GM23338 (cell line): ENCODE data around the gene GNG4. TPM values are rescaled to one million over a fixed set of nuclear protein-coding genes. Genes with fewer than 3 reads are reported as not detected.

ENCODE experiments used
- ATAC-seq: fragments of 200-7000 bp; cut with Tn5 transposase; 3 replicates; pipeline ENCODE4 v1.9.1; 2020
- DNase-seq: peaks from one replicate; pipeline ENCODE4 v3.0.0-alpha.2; 2015; ENCODE audit warnings: low spot score
- H2AFZ ChIP-seq: fragments of 200-600 bp; sonication (generic); 2 replicates; pipeline ENCODE4 v1.8.0; 2016; ENCODE audit warnings: antibody characterized with exemption, mild to moderate bottlenecking, moderate library complexity
- H3F3A ChIP-seq: fragments of 200-600 bp; sonication (generic); replicated peaks from 2 replicates; pipeline ENCODE4 v1.8.0; 2017; ENCODE audit warnings: antibody characterized with exemption, mixed run types, low read depth
- H3K27ac ChIP-seq: fragments of 200-600 bp; sonication (generic); 2 replicates; pipeline ENCODE4 v1.6.1; 2016; ENCODE audit warnings: low read depth
- H3K27me3 ChIP-seq: fragments of 200-600 bp; sonication (generic); 2 replicates; pipeline ENCODE4 v1.8.0; 2016; ENCODE audit warnings: mild to moderate bottlenecking, mixed run types, moderate library complexity; ENCODE audit not compliant: insufficient read depth
- H3K36me3 ChIP-seq: fragments of 200-600 bp; sonication (generic); 2 replicates; pipeline ENCODE4 v1.8.0; 2016; ENCODE audit warnings: mild to moderate bottlenecking; ENCODE audit not compliant: insufficient read depth
- H3K4me1 ChIP-seq: fragments of 200-600 bp; sonication (generic); 2 replicates; pipeline ENCODE4 v1.8.0; 2016; ENCODE audit warnings: mild to moderate bottlenecking, moderate library complexity; ENCODE audit not compliant: insufficient read depth
- H3K4me2 ChIP-seq: fragments of 200-600 bp; sonication (generic); 2 replicates; pipeline ENCODE4 v1.7.1; 2017; ENCODE audit warnings: mixed run types
- H3K4me3 ChIP-seq: fragments of 200-600 bp; sonication (generic); 2 replicates; pipeline ENCODE4 v1.6.1; 2016; ENCODE audit warnings: mixed run types
- H3K79me2 ChIP-seq: fragments of 200-600 bp; sonication (generic); replicated peaks from 2 replicates; pipeline ENCODE4 v1.8.0; 2017; ENCODE audit warnings: mild to moderate bottlenecking; ENCODE audit not compliant: insufficient read depth
- H3K9me2 ChIP-seq: fragments of 200-600 bp; sonication (generic); 2 replicates; pipeline ENCODE4 v1.8.0; 2017; ENCODE audit not compliant: insufficient read depth
- H4K20me1 ChIP-seq: fragments of 200-600 bp; sonication (generic); replicated peaks from 2 replicates; pipeline ENCODE4 v1.8.0; 2017; ENCODE audit warnings: mild to moderate bottlenecking; ENCODE audit not compliant: insufficient read depth
- H3K27ac Mint-ChIP-seq: 2 replicates; pipeline ENCODE4 v1.8.0; 2020; ENCODE audit warnings: inconsistent platforms, mild to moderate bottlenecking, moderate library complexity, mixed read lengths
- H3K27me3 Mint-ChIP-seq: 3 replicates; pipeline ENCODE4 v1.8.0; 2022; ENCODE audit warnings: low read depth, mild to moderate bottlenecking, moderate library complexity, mixed read lengths, inconsistent platforms; ENCODE audit not compliant: insufficient read depth, poor library complexity
- H3K36me3 Mint-ChIP-seq: 3 replicates; pipeline ENCODE4 v1.8.0; 2021; ENCODE audit warnings: low read depth, mild to moderate bottlenecking, inconsistent platforms, moderate library complexity, mixed read lengths
- H3K4me1 Mint-ChIP-seq: 3 replicates; pipeline ENCODE4 v1.8.0; 2020; ENCODE audit warnings: mild to moderate bottlenecking, inconsistent platforms, mixed read lengths
- H3K4me3 Mint-ChIP-seq: 3 replicates; pipeline ENCODE4 v1.8.0; 2021; ENCODE audit warnings: moderate library complexity, mild to moderate bottlenecking, inconsistent platforms, mixed read lengths
- H3K9me3 Mint-ChIP-seq: 3 replicates; pipeline ENCODE4 v1.8.0; 2020; ENCODE audit warnings: moderate library complexity, mild to moderate bottlenecking, inconsistent platforms, mixed read lengths
- CREB1 ChIP-seq: fragments of 250-450 bp; sonication (Bioruptor Pico); IDR thresholded peaks from 2 replicates; pipeline ENCODE4 v1.5.0; 2020; ENCODE audit warnings: low read depth, mild to moderate bottlenecking, moderate library complexity
- EZH2 ChIP-seq: fragments of 200-600 bp; sonication (generic); IDR thresholded peaks from one replicate; pipeline ENCODE4 v1.8.0; 2017; ENCODE audit warnings: antibody characterized with exemption, mild to moderate bottlenecking, low read depth; ENCODE audit not compliant: unreplicated experiment
- JUNB ChIP-seq: IDR thresholded peaks from one replicate; pipeline ENCODE4 v1.6.1; 2016; ENCODE audit warnings: antibody characterized with exemption; ENCODE audit not compliant: unreplicated experiment
- NANOG ChIP-seq: IDR thresholded peaks from 2 replicates; pipeline ENCODE4 v1.6.1; 2016; ENCODE audit warnings: antibody characterized with exemption, borderline replicate concordance
- REST ChIP-seq: IDR thresholded peaks from one replicate; pipeline ENCODE4 v1.6.1; 2018; ENCODE audit warnings: antibody characterized with exemption; ENCODE audit not compliant: unreplicated experiment
- STAT1 ChIP-seq: IDR thresholded peaks from one replicate; pipeline ENCODE4 v1.6.1; 2016; ENCODE audit warnings: antibody characterized with exemption; ENCODE audit not compliant: unreplicated experiment
- ZNF114 ChIP-seq: fragments of 250-450 bp; sonication (Bioruptor Pico); IDR thresholded peaks from 2 replicates; pipeline ENCODE4 v1.5.0; 2020; ENCODE audit warnings: mild to moderate bottlenecking, moderate library complexity
- ZNF331 ChIP-seq: fragments of 250-450 bp; sonication (Bioruptor Pico); IDR thresholded peaks from 2 replicates; pipeline ENCODE4 v1.5.0; 2020; ENCODE audit warnings: low read depth, mild to moderate bottlenecking, moderate library complexity
- ZNF462 ChIP-seq: fragments of 250-450 bp; sonication (Bioruptor Pico); IDR thresholded peaks from 2 replicates; pipeline ENCODE4 v1.5.0; 2020; ENCODE audit warnings: mild to moderate bottlenecking, moderate library complexity
- polyA plus RNA-seq: library from polyadenylated mRNA; unstranded; fragments of >200 nt; fragmentation: Nextera tagmentation; extraction: Ambion mirVana; gene quantifications from 2 replicates; pipeline ENCODE4 v1.2.1, GENCODE V29; 2016
- total RNA-seq: library from RNA; depleted of rRNA; stranded (reverse); fragments of >200 nt; shearing (Covaris generic); gene quantifications from 2 replicates; pipeline ENCODE4 v1.2.3, GENCODE V29; 2014

The GNG4 gene
- total and polyA plus RNA-seq, 2 experiments from 2014 or later: 40.2 to 49.2 TPM

DNA sequence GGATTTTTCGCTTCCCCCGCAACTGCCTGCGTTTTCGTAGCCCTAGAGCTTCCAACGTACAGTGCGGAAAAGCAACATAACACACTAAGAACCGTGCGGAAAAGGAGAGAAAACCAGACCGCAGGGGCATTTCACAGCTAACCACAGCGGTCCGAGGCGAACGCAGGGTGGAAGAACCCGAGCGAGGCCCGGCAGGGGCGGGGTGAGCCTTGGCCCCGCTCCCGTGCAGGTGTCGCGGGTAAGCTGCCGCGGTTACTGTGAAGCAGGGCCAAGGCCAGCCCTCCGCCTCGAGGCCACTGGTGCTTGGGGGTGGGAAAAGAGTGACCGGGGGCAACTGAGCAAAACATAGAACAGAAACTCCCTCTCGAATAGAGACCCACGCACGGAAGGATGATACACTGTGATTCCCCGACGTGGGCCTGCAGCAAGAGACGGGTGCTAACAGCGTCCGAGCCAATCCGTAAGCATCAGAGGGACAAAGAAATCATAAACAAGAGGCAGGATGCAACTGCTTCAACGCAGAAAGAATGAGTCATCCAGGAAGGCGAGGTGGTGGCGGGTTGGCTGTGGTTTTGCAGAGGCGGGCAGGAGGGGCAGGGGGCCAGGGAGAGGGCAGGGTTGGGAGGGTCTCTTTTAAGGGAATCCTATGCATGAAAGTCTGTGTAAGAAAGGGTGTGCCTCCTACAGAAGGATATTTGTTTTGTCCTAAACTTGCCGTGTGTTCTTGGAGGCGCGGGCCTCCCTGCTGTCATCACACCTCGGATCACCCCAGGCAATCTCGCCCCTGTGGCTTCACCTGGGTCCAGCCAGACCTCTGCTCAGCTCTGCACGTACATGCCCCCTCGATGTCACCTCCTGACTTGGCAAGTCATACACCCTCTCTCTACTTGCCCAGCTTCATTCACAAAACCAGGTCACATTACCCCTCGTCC is 7.3 kb downstream of the GNG4 start:
- Mint-ChIP-seq H3K36me3 (no peaks in the 10 kb centered on the region; the same call in 2 of the 3 replicates), H3K4me3 (peak overlapping the region; percentile 44; the same call in 1 of the 3 replicates), H3K27me3 (peaks cover 6% of the 10 kb centered on the region), H3K9me3 (no peaks in the 10 kb centered on the region), H3K4me1 (peaks cover 55% of the 10 kb centered on the region), H3K27ac (peak overlapping the region; percentile 83)
- Histone ChIP-seq H3K79me2 (peaks cover 92% of the 10 kb centered on the region), H3K36me3 (no peaks in the 10 kb centered on the region), H2AFZ (no peak overlapping the region), H4K20me1 (peaks cover 26% of the 10 kb centered on the region), H3K4me1 (peaks cover 28% of the 10 kb centered on the region), H3K27me3 (no peaks in the 10 kb centered on the region), H3K4me2 (peak overlapping the region; percentile 65), H3K4me3 (no peak overlapping the region), H3F3A (0 out of 2 replicates have a peak, but pooled peaks cover 3% of the 10 kb centered on the region), H3K27ac (peak overlapping the region; percentile 80), H3K9me2 (peaks cover 3% of the 10 kb centered on the region; the same call in 1 of the 2 replicates)
- TF ChIP-seq CREB1 (CRISPR knock-in tag): no peak
- no peak for TF ChIP-seq JUNB
- no peak for TF ChIP-seq ZNF114
- no peak for TF ChIP-seq STAT1
- no peak for TF ChIP-seq NANOG
- no peak for TF ChIP-seq REST
- TF ChIP-seq ZNF331 (CRISPR knock-in tag): no peak
- TF ChIP-seq EZH2: no peak
- ATAC-seq: peak; percentile 47
- DNase-seq: peak; percentile 59

- no peak for ATAC-seq
- H3K79me2 ChIP-seq: peaks cover 86% of the 10 kb centered on the region
- TF ChIP-seq CREB1 (CRISPR knock-in tag) (no peak), JUNB (no peak), ZNF114 (no peak), ZNF331 (CRISPR knock-in tag) (no peak), ZNF462 (CRISPR knock-in tag) (no peak)
Measured at GRCh38 chr1:235640580-235640979, 9.0 kb downstream of the GNG4 start.

More at GRCh38 chr1:235640580-235640979, 9.0 kb downstream of the GNG4 start:
- no peak for DNase-seq
- H3K27ac ChIP-seq: no peak overlapping the region
- H3K4me1 ChIP-seq: peaks cover 27% of the 10 kb centered on the region
- H3K9me2 ChIP-seq: peaks cover 3% of the 10 kb centered on the region; the same call in 1 of the 2 replicates
- Mint-ChIP-seq H3K36me3 (no peaks in the 10 kb centered on the region; the same call in 2 of the 3 replicates), H3K4me3 (no peak overlapping the region), H3K27me3 (peaks cover 5% of the 10 kb centered on the region), H3K4me1 (peaks cover 42% of the 10 kb centered on the region), H3K27ac (no peak overlapping the region), H3K9me3 (no peaks in the 10 kb centered on the region)
- no peak overlapping the region for H3K4me3 ChIP-seq
- H3K36me3 ChIP-seq: no peaks in the 10 kb centered on the region
- H4K20me1 ChIP-seq: peaks cover 18% of the 10 kb centered on the region; the same call in 1 of the 2 replicates
- 0 out of 2 replicates have a peak, but pooled peaks cover 3% of the 10 kb centered on the region for H3F3A ChIP-seq
- no peaks in the 10 kb centered on the region for H3K27me3 ChIP-seq
- H2AFZ ChIP-seq: no peak overlapping the region
- no peak overlapping the region for H3K4me2 ChIP-seq
